Raji (cell line): Measurements from ENCODE around the gene MAP4K1.

ENCODE experiments used
- POLR2A ChIP-seq: IDR thresholded peaks from 2 replicates; pipeline ENCODE4 v1.6.1; 2011; ENCODE audit warnings: low read depth, low read length, control low read depth; ENCODE audit not compliant: insufficient read depth

Gene MAP4K1

DNA sequence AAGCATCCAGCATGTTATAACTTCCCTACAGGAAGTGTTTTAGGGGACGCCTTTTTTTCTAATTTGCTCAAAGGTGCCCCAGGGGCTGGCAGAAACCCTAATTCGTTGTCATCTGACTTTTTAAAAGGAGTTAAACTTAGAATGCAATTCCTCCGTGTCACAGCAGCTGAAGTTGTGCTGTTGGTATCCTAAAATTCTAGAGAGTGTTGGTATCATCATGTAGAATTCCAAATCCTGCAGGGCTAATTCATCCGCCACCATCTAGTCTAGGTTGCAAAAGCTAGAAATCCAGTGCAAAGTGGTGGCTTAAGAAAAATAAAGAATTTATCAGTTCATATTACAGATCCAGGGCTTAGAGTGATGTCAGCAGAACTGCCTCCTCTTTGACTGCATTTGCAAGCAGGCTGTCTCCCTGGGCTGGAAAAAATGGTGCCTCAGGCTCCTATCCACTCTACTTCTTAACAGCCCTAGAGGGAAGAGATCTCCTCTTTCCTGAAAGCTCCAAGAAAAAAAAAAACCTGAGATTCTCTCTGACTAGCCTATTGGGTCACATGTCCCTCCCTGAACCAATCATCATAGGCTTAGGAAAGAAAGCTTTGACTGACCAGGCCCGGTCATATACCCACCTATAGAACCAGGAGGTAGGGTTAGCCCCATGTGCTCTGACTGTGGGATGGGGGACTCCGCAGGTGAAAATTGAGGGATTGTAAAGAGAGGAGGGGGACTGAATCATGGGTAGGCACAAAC, 73.0 kb downstream of the MAP4K1 start:
- TF ChIP-seq POLR2A = no peak

DNA sequence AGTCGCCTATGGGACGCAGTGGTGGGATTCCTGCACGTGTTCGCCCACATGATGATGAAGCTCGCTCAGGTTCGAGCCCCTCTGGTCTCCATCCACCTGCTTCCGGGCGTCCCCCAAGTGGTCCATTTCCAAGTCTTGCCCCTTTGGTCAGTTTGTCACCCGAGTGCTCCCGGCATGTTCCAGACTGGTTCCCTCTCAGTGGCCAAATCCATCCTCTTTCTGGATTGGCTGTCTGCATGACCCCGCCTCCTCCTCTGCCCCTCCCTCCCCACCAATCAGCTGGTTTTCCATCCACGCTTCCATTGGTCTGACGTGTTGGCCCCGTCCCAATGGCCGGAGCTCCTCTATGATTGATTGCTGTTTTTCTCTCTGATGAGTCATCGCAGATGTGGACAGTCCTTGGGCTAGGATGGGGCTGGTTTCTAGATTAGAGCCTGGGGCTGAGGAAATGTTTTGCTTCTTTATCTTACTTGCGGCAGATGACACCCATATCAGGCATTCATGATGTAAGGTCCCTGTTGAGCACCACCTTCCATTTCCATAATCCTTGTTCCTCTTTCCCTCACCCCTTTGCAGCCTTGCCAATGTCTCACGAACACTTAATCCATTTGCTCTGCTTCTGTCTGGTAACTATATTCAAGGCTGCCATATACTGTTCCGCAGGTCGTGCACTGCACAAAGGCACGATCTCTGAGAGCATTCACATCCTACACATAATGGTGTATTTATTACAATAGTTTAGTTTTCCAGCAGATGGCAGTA, 73.8 kb downstream of the MAP4K1 start:
- TF ChIP-seq POLR2A = no peak

DNA sequence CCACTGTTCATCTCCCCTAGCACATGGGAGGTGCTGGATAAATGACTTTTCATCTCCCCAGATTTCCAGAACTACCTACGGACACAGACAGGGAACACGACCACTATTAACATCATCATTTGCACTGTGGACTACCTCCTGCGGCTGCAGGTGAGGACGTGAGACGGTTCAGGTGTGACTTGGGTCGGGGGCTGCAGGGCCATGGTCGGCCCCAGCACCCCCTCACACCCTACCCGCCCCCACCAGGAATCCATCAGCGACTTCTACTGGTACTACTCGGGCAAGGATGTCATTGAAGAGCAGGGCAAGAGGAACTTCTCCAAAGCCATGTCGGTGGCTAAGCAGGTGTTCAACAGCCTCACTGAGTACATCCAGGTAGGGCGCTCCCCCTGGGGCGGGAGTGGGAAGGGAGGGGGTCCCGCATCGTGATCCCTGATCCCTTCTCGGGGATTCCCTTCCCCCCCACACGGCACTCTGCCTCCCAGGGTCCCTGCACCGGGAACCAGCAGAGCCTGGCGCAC, 74.4 kb downstream of the MAP4K1 start:
- no peak for TF ChIP-seq POLR2A

GRCh38 chr19:38542040-38542439, 75.7 kb downstream of the MAP4K1 start:
- no peak for TF ChIP-seq POLR2A

- TF ChIP-seq POLR2A = no peak
Measured at GRCh38 chr19:38539751-38540150, 78.0 kb downstream of the MAP4K1 start.

GRCh38 chr19:38538793-38539528, 78.8 kb downstream of the MAP4K1 start:
- no peak for TF ChIP-seq POLR2A

DNA sequence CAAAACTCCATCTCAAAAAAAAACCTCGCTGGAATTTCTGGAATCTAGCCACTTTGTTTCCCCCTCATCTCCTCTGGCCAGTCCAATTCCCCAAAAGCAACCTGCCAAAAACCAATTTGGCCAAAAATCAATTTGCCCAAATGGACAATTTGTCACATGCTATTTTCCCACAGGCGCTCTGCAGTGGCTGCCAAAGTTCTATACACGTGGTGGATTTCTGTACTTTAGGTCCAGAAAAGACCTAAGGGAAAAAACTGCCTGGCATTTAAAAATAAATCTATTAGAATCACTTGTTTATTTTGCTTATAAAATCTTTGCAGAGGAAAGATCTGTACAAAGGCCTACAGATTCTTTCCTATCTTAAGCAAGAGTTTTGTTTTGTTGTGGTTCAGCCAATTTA, 79.4 kb downstream of the MAP4K1 start:
- TF ChIP-seq POLR2A = no peak
